HG02885 (cell line): ENCODE data around the gene MPZ.

Experiments used
- ATAC-seq: cut with Tn5 transposase; IDR thresholded peaks from one replicate; pipeline ENCODE4 v1.9.1; 2021; ENCODE audit warnings: mild to moderate bottlenecking; ENCODE audit not compliant: unreplicated experiment, poor library complexity

MPZ gene

GRCh38 chr1:161304927-161305866 is 4.6 kb downstream of the MPZ start:
- ATAC-seq, result no peak

GRCh38 chr1:161300478-161300877 is 9.3 kb downstream of the MPZ start:
- ATAC-seq, result no peak

- ATAC-seq, result no peak
Observed at GRCh38 chr1:161299347-161299746, 10.4 kb downstream of the MPZ start.

- no peak for ATAC-seq
Observed at GRCh38 chr1:161298116-161298515, 11.7 kb downstream of the MPZ start.

GRCh38 chr1:161297415-161297814 is 12.4 kb downstream of the MPZ start:
- no peak for ATAC-seq

GRCh38 chr1:161290779-161291178 is 19.0 kb downstream of the MPZ start:
- ATAC-seq, result no peak

GRCh38 chr1:161287482-161288054 is 22.2 kb downstream of the MPZ start:
- ATAC-seq, result no peak

- no peak for ATAC-seq
Observed at GRCh38 chr1:161285521-161285920, 24.2 kb downstream of the MPZ start.

GRCh38 chr1:161285113-161285512 is 24.7 kb downstream of the MPZ start:
- no peak for ATAC-seq

GRCh38 chr1:161282991-161283390 is 26.8 kb downstream of the MPZ start:
- no peak for ATAC-seq

- ATAC-seq, result no peak
Observed at GRCh38 chr1:161274874-161275273, 34.9 kb downstream of the MPZ start.

GRCh38 chr1:161273402-161273801 is 36.4 kb downstream of the MPZ start:
- ATAC-seq, result no peak

GRCh38 chr1:161267321-161267720 is 42.4 kb downstream of the MPZ start:
- ATAC-seq, result no peak

GRCh38 chr1:161266836-161267235 is 42.9 kb downstream of the MPZ start:
- no peak for ATAC-seq

- no peak for ATAC-seq
Observed at GRCh38 chr1:161266202-161266601, 43.6 kb downstream of the MPZ start.

- ATAC-seq, result no peak
Observed at GRCh38 chr1:161265305-161265704, 44.5 kb downstream of the MPZ start.

GRCh38 chr1:161261261-161262235 is 48.2 kb downstream of the MPZ start:
- ATAC-seq, result no peak

GRCh38 chr1:161260376-161261260 is 49.1 kb downstream of the MPZ start:
- ATAC-seq, result no peak

GRCh38 chr1:161259765-161260164 is 50.0 kb downstream of the MPZ start:
- no peak for ATAC-seq

- no peak for ATAC-seq
Observed at GRCh38 chr1:161259345-161259702, 50.4 kb downstream of the MPZ start.
